Measurements from ENCODE around the gene OTULINL. TPM values are rescaled to one million over a fixed set of nuclear protein-coding genes. Genes with fewer than 3 reads are reported as not detected.

OTULINL gene
- total RNA-seq, 3 donors from 2014 or later, result 6.2 to 14.4 (median 7.2) TPM

Other genes starting within 250 kb of the OTULINL start
- 10 to 100 TPM; 31.0 to 63.7 (median 47.2) TPM for gene OTULIN, start 82.9 kb downstream of the OTULINL start, total RNA-seq

All from breast epithelium (tissue), 3 donors.